Measurements from ENCODE around the gene HSD11B1L. TPM values are rescaled to one million over a fixed set of nuclear protein-coding genes. Genes with fewer than 3 reads are reported as not detected.

HSD11B1L gene
- total RNA-seq: 19.0 TPM

GRCh38 chr19:5680437-5681368 lies at the start of gene HSD11B1L, which contains the start of gene MICOS13:
TSS of gene HSD11B1L (plus strand) at chr19:5681027. CDS start at chr19:5684833, 3,806 bp downstream.
TSS of gene MICOS13 (minus strand) at chr19:5680516. CDS start at chr19:5680486, 30 bp downstream.

GRCh38 chr19:5690125-5690954 lies 9.5 kb downstream of the HSD11B1L start, which contains the start of gene RPL36:
TSS of gene RPL36 (plus strand) at chr19:5690295. CDS start at chr19:5690508, 213 bp downstream.

GRCh38 chr19:5719961-5720790 lies 39.3 kb downstream of the HSD11B1L start, which contains the start of the genes CATSPERD and LONP1:
TSS of gene CATSPERD (plus strand) at chr19:5720637. CDS start at chr19:5720738, 101 bp downstream.
TSS of gene LONP1 (minus strand) at chr19:5720146. CDS start at chr19:5720132, 14 bp downstream.

Other genes with a start within 250 kb of the HSD11B1L start
- gene ZNRF4, start 225.6 kb upstream of the HSD11B1L start, total RNA-seq: not detected
- gene TINCR, start 113.1 kb upstream of the HSD11B1L start, total RNA-seq: 4.8 TPM
- gene SAFB2, start 58.3 kb upstream of the HSD11B1L start, total RNA-seq: 83.2 TPM
- gene SAFB, start 57.9 kb upstream of the HSD11B1L start, total RNA-seq: 177 TPM
- 16.9 TPM for gene MICOS13, start 511 bp upstream of the HSD11B1L start, total RNA-seq
- 161 TPM for gene RPL36, start 9.3 kb downstream of the HSD11B1L start, total RNA-seq
- gene LONP1, start 39.1 kb downstream of the HSD11B1L start, total RNA-seq: 70.3 TPM
- not detected for gene CATSPERD, start 39.6 kb downstream of the HSD11B1L start, total RNA-seq
- gene PRR22, start 103.7 kb downstream of the HSD11B1L start, total RNA-seq: 0.38 TPM
- gene DUS3L, start 110.1 kb downstream of the HSD11B1L start, total RNA-seq: 32.4 TPM
- gene NRTN, start 124.0 kb downstream of the HSD11B1L start, total RNA-seq: 3.7 TPM
- gene FUT6, start 158.7 kb downstream of the HSD11B1L start, total RNA-seq: 0.22 TPM
- 2.4 TPM for gene FUT3, start 170.4 kb downstream of the HSD11B1L start, total RNA-seq
- gene FUT5, start 189.5 kb downstream of the HSD11B1L start, total RNA-seq: not detected
- 76.9 TPM for gene NDUFA11, start 222.8 kb downstream of the HSD11B1L start, total RNA-seq
- gene VMAC, start 223.8 kb downstream of the HSD11B1L start, total RNA-seq: 7.5 TPM
- 11.2 TPM for gene CAPS, start 233.2 kb downstream of the HSD11B1L start, total RNA-seq